GM18873 (cell line): ENCODE results near the gene ZCCHC3.
"Not testable (repeated sequence)": the region's sequence is repeated elsewhere in the genome, so short reads cannot be mapped to it uniquely, and the experiment has no call there.

ENCODE experiments used
- ATAC-seq: cut with Tn5 transposase; IDR thresholded peaks from one replicate; pipeline ENCODE4 v1.9.1; 2021; ENCODE audit warnings: mild to moderate bottlenecking, moderate library complexity, moderate number of reproducible peaks; ENCODE audit not compliant: unreplicated experiment, low FRiP score

Gene ZCCHC3

GRCh38 chr20:297098-297924 lies at the start of gene ZCCHC3:
Gene ZCCHC3, plus strand, starts transcription at chr20:297570. Its CDS starts 17 bp downstream, at chr20:297587.
- peak; percentile 69 for ATAC-seq

- no peak for ATAC-seq
These were observed 46.0 kb upstream of the ZCCHC3 start for GRCh38 chr20:251354-251753.

GRCh38 chr20:252801-253200 lies 44.6 kb upstream of the ZCCHC3 start:
- ATAC-seq = no peak

GRCh38 chr20:253447-253846 lies 43.9 kb upstream of the ZCCHC3 start:
- not testable (repeated sequence) for ATAC-seq

GRCh38 chr20:257419-257818 lies 40.0 kb upstream of the ZCCHC3 start, which contains the start of gene DEFB132:
Gene DEFB132, plus strand, starts transcription at chr20:257724. Its CDS starts 55 bp downstream, at chr20:257779.
- ATAC-seq = no peak

- no peak for ATAC-seq
These were observed 39.0 kb upstream of the ZCCHC3 start for GRCh38 chr20:258269-258858.

GRCh38 chr20:258963-259362 lies 38.4 kb upstream of the ZCCHC3 start:
- ATAC-seq = no peak

- ATAC-seq = no peak
These were observed 37.4 kb upstream of the ZCCHC3 start for GRCh38 chr20:259981-260380.

- ATAC-seq = no peak
These were observed 33.7 kb upstream of the ZCCHC3 start for GRCh38 chr20:263701-264100.

GRCh38 chr20:266596-267562 lies 30.5 kb upstream of the ZCCHC3 start:
- no peak for ATAC-seq

GRCh38 chr20:270517-270916 lies 26.9 kb upstream of the ZCCHC3 start:
- no peak for ATAC-seq

- ATAC-seq = no peak
These were observed 26.3 kb upstream of the ZCCHC3 start for GRCh38 chr20:271069-271468.

- ATAC-seq = no peak
These were observed 25.8 kb upstream of the ZCCHC3 start for GRCh38 chr20:271528-271927.

- no peak for ATAC-seq
These were observed 24.7 kb upstream of the ZCCHC3 start for GRCh38 chr20:272718-273117.

GRCh38 chr20:273884-274283 lies 23.5 kb upstream of the ZCCHC3 start:
- no peak for ATAC-seq

- no peak for ATAC-seq
These were observed 21.6 kb upstream of the ZCCHC3 start for GRCh38 chr20:275791-276190.

- no peak for ATAC-seq
These were observed 20.5 kb upstream of the ZCCHC3 start for GRCh38 chr20:276620-277495.

GRCh38 chr20:277496-277781 lies 19.9 kb upstream of the ZCCHC3 start:
- ATAC-seq = no peak

- ATAC-seq = no peak
These were observed 19.2 kb upstream of the ZCCHC3 start for GRCh38 chr20:278181-278580.
